ENCODE data around the gene INTS15. TPM values are rescaled to one million over a fixed set of nuclear protein-coding genes. Genes with fewer than 3 reads are reported as not detected.

INTS15 gene
- total and polyA plus RNA-seq, 9 of the 15 experiments (the other 6 are each of a cell fraction or from before 2014, with no cell fraction given): 0.52 to 28.9 (median 11.6) TPM

DNA sequence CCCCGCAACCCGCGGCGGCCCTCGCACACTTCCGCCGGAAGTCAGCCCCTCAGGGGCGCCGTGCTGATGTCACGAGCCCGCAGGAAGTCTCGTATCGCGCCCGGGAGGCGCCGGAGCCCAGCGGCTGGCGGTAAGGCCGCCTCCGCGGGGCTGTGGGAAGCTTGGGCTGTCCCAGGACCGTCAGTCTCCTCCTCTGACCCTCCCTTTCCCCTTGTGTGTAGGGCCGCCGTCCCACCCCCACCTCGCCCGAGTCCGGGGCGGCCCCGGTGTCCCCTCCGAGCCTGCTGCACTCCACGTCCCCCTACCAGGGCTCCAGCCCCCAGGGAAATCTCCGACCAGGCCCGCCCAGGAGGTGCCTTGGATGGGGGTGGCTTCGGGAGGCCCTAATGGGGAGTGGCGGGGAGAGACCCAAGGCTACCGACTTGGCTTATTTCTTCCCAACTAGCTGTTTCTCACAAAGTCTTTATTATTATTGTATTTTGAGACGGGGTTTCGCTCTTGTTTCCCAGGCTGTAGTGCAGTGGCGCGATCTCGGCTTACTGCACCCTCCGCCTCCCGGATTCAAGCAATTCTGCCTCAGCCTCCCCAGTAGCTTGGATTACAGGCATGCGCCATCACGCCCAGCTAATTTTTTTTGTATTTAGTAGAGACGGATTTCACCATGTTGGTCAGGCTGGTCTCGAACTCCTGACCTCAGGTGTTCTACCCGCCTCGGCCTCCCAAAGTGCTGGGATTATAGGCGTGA lies 12.3 kb upstream of the INTS15 start, which contains the start of gene ZDHHC4 (continued):
- TF ChIP-seq, protein P1, sequence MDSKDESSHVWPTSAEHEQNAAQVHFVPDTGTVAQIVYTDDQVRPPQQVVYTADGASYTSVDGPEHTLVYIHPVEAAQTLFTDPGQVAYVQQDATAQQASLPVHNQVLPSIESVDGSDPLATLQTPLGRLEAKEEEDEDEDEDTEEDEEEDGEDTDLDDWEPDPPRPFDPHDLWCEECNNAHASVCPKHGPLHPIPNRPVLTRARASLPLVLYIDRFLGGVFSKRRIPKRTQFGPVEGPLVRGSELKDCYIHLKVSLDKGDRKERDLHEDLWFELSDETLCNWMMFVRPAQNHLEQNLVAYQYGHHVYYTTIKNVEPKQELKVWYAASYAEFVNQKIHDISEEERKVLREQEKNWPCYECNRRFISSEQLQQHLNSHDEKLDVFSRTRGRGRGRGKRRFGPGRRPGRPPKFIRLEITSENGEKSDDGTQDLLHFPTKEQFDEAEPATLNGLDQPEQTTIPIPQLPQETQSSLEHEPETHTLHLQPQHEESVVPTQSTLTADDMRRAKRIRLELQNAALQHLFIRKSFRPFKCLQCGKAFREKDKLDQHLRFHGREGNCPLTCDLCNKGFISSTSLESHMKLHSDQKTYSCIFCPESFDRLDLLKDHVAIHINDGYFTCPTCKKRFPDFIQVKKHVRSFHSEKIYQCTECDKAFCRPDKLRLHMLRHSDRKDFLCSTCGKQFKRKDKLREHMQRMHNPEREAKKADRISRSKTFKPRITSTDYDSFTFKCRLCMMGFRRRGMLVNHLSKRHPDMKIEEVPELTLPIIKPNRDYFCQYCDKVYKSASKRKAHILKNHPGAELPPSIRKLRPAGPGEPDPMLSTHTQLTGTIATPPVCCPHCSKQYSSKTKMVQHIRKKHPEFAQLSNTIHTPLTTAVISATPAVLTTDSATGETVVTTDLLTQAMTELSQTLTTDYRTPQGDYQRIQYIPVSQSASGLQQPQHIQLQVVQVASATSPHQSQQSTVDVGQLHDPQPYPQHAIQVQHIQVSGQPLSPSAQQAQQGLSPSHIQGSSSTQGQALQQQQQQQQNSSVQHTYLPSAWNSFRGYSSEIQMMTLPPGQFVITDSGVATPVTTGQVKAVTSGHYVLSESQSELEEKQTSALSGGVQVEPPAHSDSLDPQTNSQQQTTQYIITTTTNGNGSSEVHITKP (IDR thresholded peaks at IDR 0.05; ENCODE audit: partially characterized antibody): peak; percentile 79
- TF ChIP-seq, protein P2, sequence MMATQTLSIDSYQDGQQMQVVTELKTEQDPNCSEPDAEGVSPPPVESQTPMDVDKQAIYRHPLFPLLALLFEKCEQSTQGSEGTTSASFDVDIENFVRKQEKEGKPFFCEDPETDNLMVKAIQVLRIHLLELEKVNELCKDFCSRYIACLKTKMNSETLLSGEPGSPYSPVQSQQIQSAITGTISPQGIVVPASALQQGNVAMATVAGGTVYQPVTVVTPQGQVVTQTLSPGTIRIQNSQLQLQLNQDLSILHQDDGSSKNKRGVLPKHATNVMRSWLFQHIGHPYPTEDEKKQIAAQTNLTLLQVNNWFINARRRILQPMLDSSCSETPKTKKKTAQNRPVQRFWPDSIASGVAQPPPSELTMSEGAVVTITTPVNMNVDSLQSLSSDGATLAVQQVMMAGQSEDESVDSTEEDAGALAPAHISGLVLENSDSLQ (IDR thresholded peaks at IDR 0.05): peak; percentile 47
- TF ChIP-seq HNRNPLL (IDR thresholded peaks at IDR 0.05; ENCODE audit: low read depth, low read length, poor library complexity, severe bottlenecking) (peak; percentile 43), SMAD1 (IDR thresholded peaks at IDR 0.05; ENCODE audit: low read depth, low read length, partially characterized antibody) (peak; percentile 60), KAT7 (CRISPR knock-in tag; IDR thresholded peaks at IDR 0.05; ENCODE audit: borderline replicate concordance) (peak; percentile 76; the same call in 1 of the 2 replicates), ZNF263 (CRISPR knock-in tag; IDR thresholded peaks at IDR 0.05; ENCODE audit: borderline replicate concordance) (peak; percentile 52; the same call in 1 of the 2 replicates), ZNF232 (CRISPR knock-in tag; IDR thresholded peaks at IDR 0.05) (no peak), FOXP1 (CRISPR knock-in tag; IDR thresholded peaks at IDR 0.05) (no peak; the same call in 1 of the 2 replicates), MBD2 (IDR thresholded peaks at IDR 0.05; ENCODE audit: borderline replicate concordance, low read depth) (peak; percentile 71), FIP1L1 (IDR thresholded peaks at IDR 0.05; ENCODE audit: low read depth, low read length, poor library complexity, severe bottlenecking) (peak; percentile 57), CTBP1 (IDR thresholded peaks at IDR 0.05; ENCODE audit: borderline replicate concordance) (peak; percentile 56; the same call in 1 of the 2 replicates), MTF1 (CRISPR knock-in tag; IDR thresholded peaks at IDR 0.05; ENCODE audit: borderline replicate concordance) (no peak), KLF13 (tag; IDR thresholded peaks at IDR 0.05; ENCODE audit: borderline replicate concordance, low read depth) (no peak), NONO (IDR thresholded peaks at IDR 0.05; ENCODE audit: low read depth in 2 of 2, low read length in 1 of 2) (peak in 1 of 2 experiments; percentile 82; a peak in 2 of 4 replicates), PHF8 (IDR thresholded peaks at IDR 0.05; ENCODE audit: borderline replicate concordance, low read length) (peak; percentile 96)
- TF ChIP-seq, protein P3, sequence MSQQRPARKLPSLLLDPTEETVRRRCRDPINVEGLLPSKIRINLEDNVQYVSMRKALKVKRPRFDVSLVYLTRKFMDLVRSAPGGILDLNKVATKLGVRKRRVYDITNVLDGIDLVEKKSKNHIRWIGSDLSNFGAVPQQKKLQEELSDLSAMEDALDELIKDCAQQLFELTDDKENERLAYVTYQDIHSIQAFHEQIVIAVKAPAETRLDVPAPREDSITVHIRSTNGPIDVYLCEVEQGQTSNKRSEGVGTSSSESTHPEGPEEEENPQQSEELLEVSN (IDR thresholded peaks at IDR 0.05; ENCODE audit: borderline replicate concordance in 1 of 2, extremely low read depth in 1 of 2, insufficient read depth in 1 of 2, insufficient read length in 1 of 2, low read depth in 1 of 2, low read length in 1 of 2, poor library complexity in 1 of 2, severe bottlenecking in 1 of 2): peak; percentile 12 to 64
- TF ChIP-seq, protein P4, sequence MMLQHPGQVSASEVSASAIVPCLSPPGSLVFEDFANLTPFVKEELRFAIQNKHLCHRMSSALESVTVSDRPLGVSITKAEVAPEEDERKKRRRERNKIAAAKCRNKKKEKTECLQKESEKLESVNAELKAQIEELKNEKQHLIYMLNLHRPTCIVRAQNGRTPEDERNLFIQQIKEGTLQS (IDR thresholded peaks at IDR 0.05): peak; percentile 41; the same call in 1 of the 2 replicates
- TF ChIP-seq, protein P4 (CRISPR knock-in tag; conservative IDR thresholded peaks at IDR 0.05): no peak

Measured in K562 (cell line).